WI38 (cell line): ENCODE results near the gene ROR1.

Experiments used
- H3K4me3 ChIP-seq: 2 replicates; pipeline ENCODE4 v1.5.1; 2011; ENCODE audit warnings: low read depth, mild to moderate bottlenecking, control low read depth, low read length
- TF ChIP-seq, protein P1 (sequence below): IDR thresholded peaks from 2 replicates; pipeline ENCODE4 v1.5.1; 2012; ENCODE audit warnings: low read depth, mild to moderate bottlenecking, control low read depth, low read length

The ROR1 gene

GRCh38 chr1:63982201-63982600, 208.4 kb downstream of the ROR1 start:
- TF ChIP-seq, protein P1, sequence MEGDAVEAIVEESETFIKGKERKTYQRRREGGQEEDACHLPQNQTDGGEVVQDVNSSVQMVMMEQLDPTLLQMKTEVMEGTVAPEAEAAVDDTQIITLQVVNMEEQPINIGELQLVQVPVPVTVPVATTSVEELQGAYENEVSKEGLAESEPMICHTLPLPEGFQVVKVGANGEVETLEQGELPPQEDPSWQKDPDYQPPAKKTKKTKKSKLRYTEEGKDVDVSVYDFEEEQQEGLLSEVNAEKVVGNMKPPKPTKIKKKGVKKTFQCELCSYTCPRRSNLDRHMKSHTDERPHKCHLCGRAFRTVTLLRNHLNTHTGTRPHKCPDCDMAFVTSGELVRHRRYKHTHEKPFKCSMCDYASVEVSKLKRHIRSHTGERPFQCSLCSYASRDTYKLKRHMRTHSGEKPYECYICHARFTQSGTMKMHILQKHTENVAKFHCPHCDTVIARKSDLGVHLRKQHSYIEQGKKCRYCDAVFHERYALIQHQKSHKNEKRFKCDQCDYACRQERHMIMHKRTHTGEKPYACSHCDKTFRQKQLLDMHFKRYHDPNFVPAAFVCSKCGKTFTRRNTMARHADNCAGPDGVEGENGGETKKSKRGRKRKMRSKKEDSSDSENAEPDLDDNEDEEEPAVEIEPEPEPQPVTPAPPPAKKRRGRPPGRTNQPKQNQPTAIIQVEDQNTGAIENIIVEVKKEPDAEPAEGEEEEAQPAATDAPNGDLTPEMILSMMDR: no peak
- H3K4me3 ChIP-seq: no peak overlapping the region

- TF ChIP-seq, protein P1: no peak
- no peak overlapping the region for H3K4me3 ChIP-seq
Observed at GRCh38 chr1:63983391-63984256, 209.8 kb downstream of the ROR1 start.

DNA sequence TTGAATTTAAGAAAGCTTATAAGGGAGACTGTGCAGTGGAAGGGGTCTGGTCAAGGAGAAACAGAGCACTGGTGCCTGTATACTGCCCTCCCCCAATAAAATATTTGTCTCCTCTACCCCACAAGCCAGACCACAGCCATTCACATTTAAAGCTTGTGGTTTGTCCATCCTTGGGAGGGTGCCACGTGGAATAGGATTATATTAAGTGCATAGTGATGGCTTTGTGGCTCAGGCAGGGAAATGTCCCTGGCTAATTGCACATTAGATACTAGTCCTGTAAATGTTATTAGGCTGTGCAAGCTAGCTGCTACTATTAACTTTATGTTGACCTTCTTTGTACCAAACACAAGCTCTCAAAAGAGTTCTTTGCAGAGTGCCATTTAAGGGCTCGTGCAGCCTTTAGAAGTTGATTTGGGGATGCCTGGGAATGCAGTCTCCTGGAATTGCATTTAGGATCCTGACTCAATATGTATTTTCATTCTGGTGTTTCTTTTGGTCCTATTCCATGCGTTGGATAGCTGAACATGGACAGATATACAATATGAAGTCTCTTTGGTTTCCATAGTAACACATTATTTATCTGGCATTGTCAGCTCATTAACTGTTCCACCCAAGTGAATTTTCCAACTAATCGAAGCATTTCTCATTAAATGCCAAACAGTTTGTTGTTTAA, 210.6 kb downstream of the ROR1 start:
- TF ChIP-seq, protein P1: no peak
- no peak overlapping the region for H3K4me3 ChIP-seq

GRCh38 chr1:63984930-63985290, 211.1 kb downstream of the ROR1 start:
- TF ChIP-seq, protein P1: no peak
- H3K4me3 ChIP-seq: no peak overlapping the region

GRCh38 chr1:63987014-63987627, 213.3 kb downstream of the ROR1 start:
- no peak overlapping the region for H3K4me3 ChIP-seq

GRCh38 chr1:63987628-63988024, 213.8 kb downstream of the ROR1 start:
- H3K4me3 ChIP-seq: no peak overlapping the region
- TF ChIP-seq, protein P1: no peak

More at GRCh38 chr1:63987014-63987627, 213.3 kb downstream of the ROR1 start:
- TF ChIP-seq, protein P1: no peak

DNA sequence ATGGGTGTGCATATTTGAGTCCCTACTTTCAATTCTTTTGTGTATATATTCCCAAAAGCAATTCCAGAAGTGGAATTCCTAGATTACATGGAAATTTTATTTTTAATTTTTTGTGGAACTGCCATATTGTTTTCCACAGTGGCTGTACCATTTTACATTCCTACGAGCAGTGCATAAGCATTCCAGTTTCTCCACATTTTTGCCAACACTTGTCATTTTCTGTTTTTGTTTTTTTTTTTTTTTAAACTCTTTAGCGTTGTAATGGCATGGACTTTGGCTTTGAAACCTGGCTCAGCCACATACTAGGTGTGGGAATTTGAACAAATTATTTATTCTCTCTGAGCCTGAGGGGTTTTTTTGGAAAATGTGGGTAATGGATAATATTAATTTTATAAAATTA, 215.1 kb downstream of the ROR1 start:
- no peak overlapping the region for H3K4me3 ChIP-seq
- TF ChIP-seq, protein P1: no peak
